ENCODE measurements around the gene TFPI.

GRCh38 chr2:187541086-187542085, 12.8 kb downstream of the TFPI start:
- TF ChIP-seq POLR2A (IDR thresholded peaks at IDR 0.05; ENCODE audit: low read depth, low read length) (peak; percentile 81), POLR2AphosphoS5 (IDR thresholded peaks at IDR 0.05; ENCODE audit: insufficient read depth, low read depth, low read length) (peak; percentile 98), CTCF (IDR thresholded peaks at IDR 0.05; ENCODE audit: extremely low read depth in 1 of 2, insufficient read depth in 1 of 2, low read depth in 1 of 2, low read length in 2 of 2) (no peak), EZH2 (IDR thresholded peaks at IDR 0.05; ENCODE audit: borderline replicate concordance, low read depth, low read length, severe bottlenecking) (no peak)
